Peyer's patch (tissue), 4 donors: ENCODE data around the gene KIF25. TPM values are rescaled to one million over a fixed set of nuclear protein-coding genes. Genes with fewer than 3 reads are reported as not detected.
"Not testable (repeated sequence)": the region's sequence is repeated elsewhere in the genome, so short reads cannot be mapped to it uniquely, and the experiment has no call there.

Experiments used
- DNase-seq, 3 donors: peaks; one replicate each; pipeline ENCODE4 v3.0.0-alpha.2; 2017 to 2019
- H3K27ac ChIP-seq, 4 donors: fragments of 200-600 bp; sonication (generic); one replicate each; pipeline ENCODE4 v1.5.1; 2016 to 2019
- H3K27me3 ChIP-seq, 2 donors: fragments of 200-600 bp; sonication (generic); one replicate each; pipeline ENCODE4 v1.5.1; 2019
- H3K36me3 ChIP-seq, 3 donors: fragments of 200-600 bp; sonication (generic); one replicate each; pipeline ENCODE4 v1.5.1; 2016 to 2019
- H3K4me1 ChIP-seq, 4 donors: fragments of 200-600 bp; sonication (generic); one replicate each; pipeline ENCODE4 v1.5.1; 2016 to 2019
- H3K4me3 ChIP-seq, 4 donors: fragments of 200-600 bp; sonication (generic); 1 replicate in 3 of 4; 2 replicates in 1 of 4; pipeline ENCODE4 v1.5.1; 2016 to 2019; ENCODE audit warnings: mild to moderate bottlenecking in 1 of 4
- H3K9me3 ChIP-seq, 4 donors: fragments of 200-600 bp; sonication (generic); one replicate each; pipeline ENCODE4 v1.5.1; 2016 to 2019; ENCODE audit warnings: mild to moderate bottlenecking in 1 of 4
- POLR2A ChIP-seq, 2 donors: fragments of 450-650 bp; IDR thresholded peaks; one replicate each; pipeline ENCODE4 v1.5.1; 2017; ENCODE audit warnings: antibody characterized with exemption in 2 of 2, mild to moderate bottlenecking in 2 of 2, moderate library complexity in 2 of 2
- total RNA-seq, 4 donors: library from RNA; depleted of rRNA; stranded (reverse); fragments of >200 nt; gene quantifications; one replicate each; pipeline ENCODE4 v1.1.0, GENCODE V29; 2016
- TF ChIP-seq, protein P1 (sequence below), 6 experiments: fragments of 450-650 bp in 4 of 6; fragments of 200-600 bp in 2 of 6; sonication (generic) in 1 of 6; IDR thresholded peaks; one replicate each; pipeline ENCODE4 v1.5.1; 2017 to 2019; ENCODE audit warnings: antibody characterized with exemption in 6 of 6, mild to moderate bottlenecking in 3 of 6, moderate library complexity in 1 of 6

KIF25 gene
- total RNA-seq, 4 donors from 2014 or later, result not detected

DNA sequence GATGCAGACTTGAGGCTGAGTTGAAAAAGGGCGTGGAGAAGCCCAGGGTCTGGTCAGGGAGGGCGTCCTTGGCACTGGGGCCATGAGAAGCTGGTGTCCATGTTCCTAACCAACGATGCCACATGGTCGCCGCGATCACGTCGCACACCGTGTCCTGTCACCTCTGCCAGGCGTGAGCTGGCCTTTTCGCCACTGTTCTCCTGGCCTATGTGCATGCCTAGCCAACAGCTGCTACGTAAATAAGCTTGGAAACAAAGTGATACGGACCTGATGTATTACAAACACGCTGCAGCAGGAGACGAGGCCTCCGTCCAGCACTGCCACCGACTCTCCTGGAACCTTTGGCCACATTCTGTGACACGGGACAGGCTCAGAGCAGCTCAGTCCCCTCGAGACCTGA lies 22.0 kb upstream of the KIF25 start:
- Histone ChIP-seq H3K27ac (no peak overlapping the region), H3K27me3 (no peaks in the 10 kb centered on the region), H3K4me3 (no peak overlapping the region), H3K4me1 (no peaks in the 10 kb centered on the region), H3K36me3 (peaks cover 0 to 5% (median 0%) of the 10 kb centered on the region in 3 donors), H3K9me3 (no peaks in the 10 kb centered on the region)
- no peak for DNase-seq
- TF ChIP-seq, protein P1, sequence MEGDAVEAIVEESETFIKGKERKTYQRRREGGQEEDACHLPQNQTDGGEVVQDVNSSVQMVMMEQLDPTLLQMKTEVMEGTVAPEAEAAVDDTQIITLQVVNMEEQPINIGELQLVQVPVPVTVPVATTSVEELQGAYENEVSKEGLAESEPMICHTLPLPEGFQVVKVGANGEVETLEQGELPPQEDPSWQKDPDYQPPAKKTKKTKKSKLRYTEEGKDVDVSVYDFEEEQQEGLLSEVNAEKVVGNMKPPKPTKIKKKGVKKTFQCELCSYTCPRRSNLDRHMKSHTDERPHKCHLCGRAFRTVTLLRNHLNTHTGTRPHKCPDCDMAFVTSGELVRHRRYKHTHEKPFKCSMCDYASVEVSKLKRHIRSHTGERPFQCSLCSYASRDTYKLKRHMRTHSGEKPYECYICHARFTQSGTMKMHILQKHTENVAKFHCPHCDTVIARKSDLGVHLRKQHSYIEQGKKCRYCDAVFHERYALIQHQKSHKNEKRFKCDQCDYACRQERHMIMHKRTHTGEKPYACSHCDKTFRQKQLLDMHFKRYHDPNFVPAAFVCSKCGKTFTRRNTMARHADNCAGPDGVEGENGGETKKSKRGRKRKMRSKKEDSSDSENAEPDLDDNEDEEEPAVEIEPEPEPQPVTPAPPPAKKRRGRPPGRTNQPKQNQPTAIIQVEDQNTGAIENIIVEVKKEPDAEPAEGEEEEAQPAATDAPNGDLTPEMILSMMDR (IDR thresholded peaks at IDR 0.05), result no peak
- TF ChIP-seq POLR2A (IDR thresholded peaks at IDR 0.05), result no peak

DNA sequence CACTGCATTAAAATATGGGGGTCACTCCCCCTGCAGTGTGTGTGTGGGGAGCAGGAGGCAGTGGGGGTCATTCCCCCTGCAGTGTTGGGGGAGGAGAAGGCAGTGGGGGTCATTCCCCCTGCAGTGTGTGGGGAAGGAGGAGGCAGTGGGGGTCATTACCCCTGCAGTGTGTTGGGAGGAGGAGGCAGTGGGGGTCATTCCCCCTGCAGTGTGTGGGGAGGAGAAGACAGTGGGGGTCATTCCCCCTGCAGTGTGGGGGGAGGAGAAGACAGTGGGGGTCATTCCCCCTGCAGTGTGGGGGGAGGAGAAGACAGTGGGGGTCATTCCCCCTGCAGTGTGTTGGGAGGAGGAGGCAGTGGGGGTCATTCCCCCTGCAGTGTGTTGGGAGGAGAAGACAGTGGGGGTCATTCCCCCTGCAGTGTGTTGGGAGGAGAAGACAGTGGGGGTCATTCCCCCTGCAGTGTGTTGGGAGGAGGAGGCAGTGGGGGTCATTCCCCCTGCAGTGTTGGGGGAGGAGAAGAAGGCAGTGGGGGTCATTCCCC lies 21.3 kb upstream of the KIF25 start:
- H3K27ac ChIP-seq, H3K9me3 ChIP-seq, H3K4me3 ChIP-seq, H3K36me3 ChIP-seq, H3K4me1 ChIP-seq, DNase-seq, H3K27me3 ChIP-seq: not testable (repeated sequence)

DNA sequence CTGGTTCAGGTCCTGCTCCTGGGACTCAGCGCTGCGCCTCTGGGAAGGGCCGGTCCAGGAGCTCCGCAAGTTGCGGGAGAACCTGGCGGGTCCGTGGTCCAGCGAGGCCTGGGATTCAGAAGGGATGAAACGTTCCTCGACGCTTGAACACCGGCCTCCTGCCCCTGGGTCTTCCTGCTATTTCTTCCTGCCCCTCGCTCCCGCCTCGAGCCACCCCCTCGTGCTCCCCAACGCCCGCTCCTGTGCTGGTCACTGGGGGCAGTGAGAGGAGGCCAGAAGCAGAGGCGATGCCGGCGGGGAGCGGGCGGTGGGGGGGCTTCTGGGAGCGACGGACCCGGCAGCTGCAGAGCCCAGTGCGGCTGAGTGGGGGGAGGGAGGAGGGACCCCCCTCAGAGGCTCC lies 20.8 kb upstream of the KIF25 start:
- DNase-seq, result no peak
- Histone ChIP-seq H3K4me1 (no peaks in the 10 kb centered on the region), H3K27me3 (no peaks in the 10 kb centered on the region), H3K36me3 (no peaks in the 10 kb centered on the region), H3K9me3 (no peaks in the 10 kb centered on the region), H3K4me3 (no peak overlapping the region), H3K27ac (no peak overlapping the region)
- TF ChIP-seq, protein P1 (IDR thresholded peaks at IDR 0.05), result no peak
- no peak for TF ChIP-seq POLR2A (IDR thresholded peaks at IDR 0.05)

DNA sequence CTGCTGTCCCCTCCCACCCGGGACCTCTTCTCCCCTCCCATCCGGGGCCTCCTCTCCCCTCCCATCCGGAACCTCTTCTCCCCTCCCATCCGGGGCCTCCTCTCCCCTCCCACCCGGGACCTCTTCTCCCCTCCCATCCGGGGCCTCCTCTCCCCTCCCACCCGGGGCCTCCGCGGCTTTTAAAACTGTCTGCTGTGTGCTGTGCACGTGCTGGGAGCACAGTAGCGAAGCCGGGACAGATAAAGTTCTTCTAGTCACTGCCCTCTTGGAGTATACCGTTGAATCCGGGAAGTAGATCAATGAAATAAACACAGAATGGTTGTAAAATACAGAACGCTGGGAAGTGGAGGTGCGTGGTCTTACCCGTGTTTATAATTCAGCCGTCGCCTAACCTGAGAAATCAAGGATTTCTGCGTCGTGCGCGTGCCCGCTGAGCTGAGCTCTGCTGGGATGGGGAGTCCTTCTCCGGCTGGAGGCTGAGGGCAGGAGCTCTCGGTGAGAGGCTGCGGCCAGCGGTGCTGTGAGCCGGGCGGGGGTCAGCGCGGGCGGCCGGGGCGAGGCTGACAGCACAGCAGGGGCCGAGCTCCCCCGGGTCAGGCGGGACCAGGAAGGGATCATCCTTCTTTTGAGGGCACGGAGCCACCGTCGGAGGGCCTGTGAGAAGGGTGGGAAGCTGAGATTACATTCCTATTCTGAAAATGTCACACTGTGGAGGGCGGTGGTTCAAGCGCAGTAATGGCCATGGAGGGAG lies 19.6 kb upstream of the KIF25 start:
- H3K4me1 ChIP-seq, result no peaks in the 10 kb centered on the region
- no peak overlapping the region for H3K27ac ChIP-seq
- H3K9me3 ChIP-seq, result no peaks in the 10 kb centered on the region
- no peak for TF ChIP-seq POLR2A (IDR thresholded peaks at IDR 0.05)
- TF ChIP-seq, protein P1 (IDR thresholded peaks at IDR 0.05), result no peak
- H3K4me3 ChIP-seq, result no peak overlapping the region
- no peak for DNase-seq
- no peaks in the 10 kb centered on the region for H3K27me3 ChIP-seq
- H3K36me3 ChIP-seq, result no peaks in the 10 kb centered on the region

DNA sequence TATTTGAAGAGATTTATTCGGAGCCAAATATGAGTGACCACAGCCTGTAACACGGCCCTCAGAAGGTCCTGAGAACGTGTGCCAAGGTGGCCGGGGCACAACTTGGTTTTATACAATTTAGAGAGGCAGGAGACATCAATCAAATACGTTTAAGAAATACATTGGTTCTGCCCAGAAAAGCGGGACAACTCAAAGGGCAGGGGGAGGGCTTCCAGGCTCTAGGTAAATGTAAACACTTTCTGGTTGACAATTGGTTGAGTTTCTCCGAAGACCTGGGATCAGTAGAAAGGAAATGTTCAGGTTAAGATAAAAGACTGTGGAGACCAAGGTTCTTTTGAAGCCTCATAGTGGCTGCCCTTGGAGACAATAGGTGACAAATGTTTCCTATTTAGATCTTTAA lies 18.9 kb upstream of the KIF25 start:
- no peak overlapping the region for H3K4me3 ChIP-seq
- TF ChIP-seq, protein P1 (IDR thresholded peaks at IDR 0.05), result no peak
- TF ChIP-seq POLR2A (IDR thresholded peaks at IDR 0.05), result no peak
- no peak for DNase-seq
- no peaks in the 10 kb centered on the region for H3K9me3 ChIP-seq
- no peaks in the 10 kb centered on the region for H3K4me1 ChIP-seq
- H3K36me3 ChIP-seq, result no peaks in the 10 kb centered on the region
- H3K27ac ChIP-seq, result no peak overlapping the region
- no peaks in the 10 kb centered on the region for H3K27me3 ChIP-seq

DNA sequence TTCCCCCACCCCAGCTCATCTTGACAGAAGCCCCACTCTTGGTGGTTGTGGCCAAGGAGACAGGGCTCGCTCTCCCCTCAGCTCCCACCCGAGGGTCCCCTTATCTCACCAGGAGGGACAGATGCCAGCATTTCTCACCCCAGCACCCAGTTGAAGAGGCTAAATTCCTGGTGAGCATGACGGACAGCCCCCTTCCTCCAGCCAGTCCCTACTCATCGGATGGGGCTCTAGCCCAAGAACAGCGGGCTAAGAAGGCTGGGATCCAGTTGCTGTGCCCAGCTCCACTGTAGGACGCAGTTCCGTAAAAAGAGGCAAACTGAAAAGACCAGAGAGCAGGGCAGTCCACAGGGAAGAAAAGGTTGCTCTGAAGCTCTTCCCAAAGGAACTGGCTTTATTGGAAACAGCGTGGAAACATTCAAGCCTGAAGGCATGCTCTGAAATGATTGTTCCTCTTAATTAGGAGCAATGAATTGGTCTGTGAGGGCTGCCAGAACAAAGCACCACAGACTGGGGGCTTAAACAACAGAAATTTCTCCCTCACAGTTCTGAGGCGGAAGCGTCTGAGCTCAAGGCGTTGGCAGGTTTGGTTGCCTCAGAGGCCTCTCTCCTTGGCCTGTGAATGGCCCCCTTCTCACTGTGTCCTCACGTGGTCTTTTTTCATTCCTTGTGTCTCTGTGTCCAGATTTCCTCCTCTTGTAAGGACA lies 17.9 kb upstream of the KIF25 start:
- Histone ChIP-seq H3K4me3 (no peak overlapping the region), H3K9me3 (no peaks in the 10 kb centered on the region), H3K27me3 (no peaks in the 10 kb centered on the region), H3K4me1 (no peaks in the 10 kb centered on the region), H3K27ac (no peak overlapping the region), H3K36me3 (no peaks in the 10 kb centered on the region)
- TF ChIP-seq, protein P1 (IDR thresholded peaks at IDR 0.05), result no peak
- no peak for TF ChIP-seq POLR2A (IDR thresholded peaks at IDR 0.05)
- no peak for DNase-seq
